K562 (cell line): Measurements from ENCODE around the gene ATXN10. TPM values are rescaled to one million over a fixed set of nuclear protein-coding genes. Genes with fewer than 3 reads are reported as not detected.
A peak's percentile ranks its signal among the peaks of the same experiment; 100 is the strongest.

Experiments used
- CHD1 ChIP-seq: fragments of 200-600 bp; sonication (generic); IDR thresholded peaks from one replicate; pipeline ENCODE4 v1.6.1; 2012; ENCODE audit warnings: mild to moderate bottlenecking, moderate library complexity, low read length, inconsistent platforms
- EZH2 ChIP-seq: IDR thresholded peaks from 2 replicates; pipeline ENCODE4 v1.6.1; 2012; ENCODE audit warnings: low read depth, mild to moderate bottlenecking, inconsistent platforms, low read length, borderline replicate concordance
- GTF2B ChIP-seq: IDR thresholded peaks from 2 replicates; pipeline ENCODE4 v1.6.1; 2011; ENCODE audit not compliant: insufficient read length; ENCODE audit errors: extremely low read depth
- GTF3C2 ChIP-seq: IDR thresholded peaks from 3 replicates; pipeline ENCODE4 v1.6.1; 2011; ENCODE audit warnings: borderline replicate concordance, mild to moderate bottlenecking, moderate library complexity; ENCODE audit not compliant: insufficient read length; ENCODE audit errors: extremely low read depth
- MBD1 ChIP-seq: fragments of 250-450 bp; sonication (Bioruptor Pico); IDR thresholded peaks from 2 replicates; pipeline ENCODE4 v1.8.0; 2022; ENCODE audit warnings: inconsistent platforms
- RBM25 ChIP-seq: fragments of 200-400 bp; formaldehyde crosslinking; IDR thresholded peaks from 2 replicates; pipeline ENCODE4 v1.6.1; 2018; ENCODE audit warnings: low read length, low read depth, moderate library complexity; ENCODE audit not compliant: severe bottlenecking
- SREBF2 ChIP-seq: sonication (generic); formaldehyde crosslinking; IDR thresholded peaks from 2 replicates; pipeline ENCODE4 v1.4.0; 2020; ENCODE audit warnings: mild to moderate bottlenecking, missing genetic modification reagents
- TARDBP ChIP-seq: fragments of 450-650 bp; IDR thresholded peaks from 2 replicates; pipeline ENCODE4 v1.6.1; 2016
- ZBTB26 ChIP-seq: fragments of 450-650 bp; formaldehyde crosslinking; IDR thresholded peaks from 2 replicates; pipeline ENCODE4 v1.4.0; 2022; ENCODE audit warnings: missing genetic modification characterization
- ZFP36 ChIP-seq: fragments of 150-350 bp; IDR thresholded peaks from 2 replicates; pipeline ENCODE4 v1.6.1; 2018; ENCODE audit warnings: low read length, low read depth; ENCODE audit not compliant: partially characterized antibody
- ZNF318 ChIP-seq, 2 experiments: fragments of 450-650 bp; IDR thresholded peaks; 2 replicates each; pipeline ENCODE4 v1.6.1; 2016; ENCODE audit warnings: mild to moderate bottlenecking in 2 of 2, borderline replicate concordance in 1 of 2, low read depth in 1 of 2, moderate library complexity in 1 of 2
- ZNF347 ChIP-seq: fragments of 450-650 bp; formaldehyde crosslinking; IDR thresholded peaks from 2 replicates; pipeline ENCODE4 v1.4.0; 2020; ENCODE audit warnings: low read depth, mild to moderate bottlenecking, moderate library complexity
- ZNF436 ChIP-seq: fragments of 250-450, 450-650 bp; sonication (Bioruptor Pico); formaldehyde crosslinking; IDR thresholded peaks from 2 replicates; pipeline ENCODE4 v1.7.0; 2020; ENCODE audit warnings: mild to moderate bottlenecking
- polyA plus RNA-seq, 8 experiments: library from polyadenylated mRNA; depleted of rRNA in 4 of 8; stranded (reverse) in 5 of 8; unstranded in 3 of 8; fragments of >200 nt; fragmentation: Nextera tagmentation in 2 of 8; fragmentation: Illumina TruSeq in 1 of 8; extraction: Ambion mirVana in 2 of 8; extraction: Trizol in 1 of 8; gene quantifications; 2 replicates each; pipeline versions ENCODE4 v1.2.1 to v1.2.3, GENCODE V29; 2011 to 2014; ENCODE audit warnings: inconsistent platforms in 1 of 8, missing spikeins in 1 of 8
- total RNA-seq, 7 experiments: library from RNA; depleted of rRNA in 6 of 7; stranded (reverse); fragments of >200 nt in 6 of 7; fragmentation: Illumina TruSeq in 2 of 7; extraction: Trizol in 2 of 7; gene quantifications; 2 replicates each; pipeline versions ENCODE4 v1.2.1 to v1.2.3, GENCODE V29; 2011 to 2021; ENCODE audit warnings: low replicate concordance in 1 of 7

ATXN10 gene
- total and polyA plus RNA-seq, 9 of the 15 experiments (the other 6 are each of a cell fraction or from before 2014, with no cell fraction given): 11.5 to 190 (median 33.6) TPM

- TF ChIP-seq GTF3C2 (peak; percentile 41), RBM25 (peak; percentile 55), GTF2B (no peak), ZNF347 (CRISPR knock-in tag) (no peak), ZNF318 (IDR thresholded peaks at IDR 0.05; ENCODE audit: borderline replicate concordance in 1 of 2, low read depth in 1 of 2) (no peak), SREBF2 (CRISPR knock-in tag) (no peak), ZFP36 (peak; percentile 99), MBD1 (CRISPR knock-in tag) (no peak), ZNF436 (CRISPR knock-in tag) (peak; percentile 79), ZBTB26 (CRISPR knock-in tag) (no peak), CHD1 (no peak), TARDBP (no peak), EZH2 (no peak)
Observed at GRCh38 chr22:45886540-45886939, 214.9 kb downstream of the ATXN10 start (continued).
